Measurements from ENCODE around the gene SAT1.

The SAT1 gene

DNA sequence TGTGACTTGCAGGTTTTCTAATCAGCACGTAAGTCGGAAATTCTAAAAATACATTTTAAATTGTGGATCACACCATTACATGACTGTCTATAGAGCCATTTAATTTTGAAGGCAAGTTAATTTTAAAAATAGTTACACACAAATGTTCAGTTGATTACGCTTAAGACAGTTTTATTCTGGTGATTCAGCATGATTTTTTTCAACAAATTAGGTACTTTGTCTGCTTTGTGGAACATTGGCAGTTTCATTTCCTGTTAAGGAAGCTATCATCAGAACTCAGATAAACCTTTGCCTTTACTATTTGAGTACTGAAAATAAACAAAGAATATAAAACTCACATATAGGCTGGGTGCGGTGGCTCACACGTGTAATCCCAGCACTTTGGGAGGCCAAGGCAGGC lies 19.5 kb downstream of the SAT1 start:
- in situ Hi-C loops (cut with HindIII; ENCODE audit: low sequenced_read_pairs): no loop called here
- TF ChIP-seq, protein P1, sequence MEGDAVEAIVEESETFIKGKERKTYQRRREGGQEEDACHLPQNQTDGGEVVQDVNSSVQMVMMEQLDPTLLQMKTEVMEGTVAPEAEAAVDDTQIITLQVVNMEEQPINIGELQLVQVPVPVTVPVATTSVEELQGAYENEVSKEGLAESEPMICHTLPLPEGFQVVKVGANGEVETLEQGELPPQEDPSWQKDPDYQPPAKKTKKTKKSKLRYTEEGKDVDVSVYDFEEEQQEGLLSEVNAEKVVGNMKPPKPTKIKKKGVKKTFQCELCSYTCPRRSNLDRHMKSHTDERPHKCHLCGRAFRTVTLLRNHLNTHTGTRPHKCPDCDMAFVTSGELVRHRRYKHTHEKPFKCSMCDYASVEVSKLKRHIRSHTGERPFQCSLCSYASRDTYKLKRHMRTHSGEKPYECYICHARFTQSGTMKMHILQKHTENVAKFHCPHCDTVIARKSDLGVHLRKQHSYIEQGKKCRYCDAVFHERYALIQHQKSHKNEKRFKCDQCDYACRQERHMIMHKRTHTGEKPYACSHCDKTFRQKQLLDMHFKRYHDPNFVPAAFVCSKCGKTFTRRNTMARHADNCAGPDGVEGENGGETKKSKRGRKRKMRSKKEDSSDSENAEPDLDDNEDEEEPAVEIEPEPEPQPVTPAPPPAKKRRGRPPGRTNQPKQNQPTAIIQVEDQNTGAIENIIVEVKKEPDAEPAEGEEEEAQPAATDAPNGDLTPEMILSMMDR (IDR thresholded peaks at IDR 0.05; ENCODE audit: low read depth, low read length, missing control alignments): no peak
- no peak for DNase-seq (ENCODE audit: low read depth)

GRCh38 chrX:23803931-23804381 lies 21.0 kb downstream of the SAT1 start:
- TF ChIP-seq, protein P1 (IDR thresholded peaks at IDR 0.05; ENCODE audit: low read depth, low read length, missing control alignments): no peak
- in situ Hi-C loops (cut with HindIII; ENCODE audit: low sequenced_read_pairs): no loop called here
- DNase-seq (ENCODE audit: low read depth): no peak

More for the DNA sequence above, 19.5 kb downstream of the SAT1 start:
- H3K4me3 ChIP-seq (ENCODE audit: low read depth, low read length): no peak overlapping the region

DNA sequence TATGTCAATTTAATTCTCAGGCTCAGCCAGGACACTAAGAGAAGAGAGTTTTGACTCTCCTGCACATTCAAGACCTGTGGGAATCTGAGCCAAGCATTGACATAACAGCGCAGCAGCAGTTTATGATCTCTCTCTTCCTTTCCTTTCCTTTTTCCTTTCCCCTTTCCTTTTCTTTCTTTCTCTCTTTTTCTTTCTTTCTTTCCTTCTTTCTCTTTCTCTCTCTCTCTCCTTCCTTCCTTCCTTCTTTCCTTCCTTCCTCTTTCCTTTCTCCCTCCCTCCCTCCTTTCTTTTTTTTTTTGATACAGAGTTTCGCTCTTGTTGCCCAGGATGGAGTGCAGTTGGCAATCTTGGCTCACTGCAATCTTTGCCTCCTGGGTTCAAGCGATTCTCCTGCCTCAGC lies 21.6 kb downstream of the SAT1 start:
- in situ Hi-C loops (cut with HindIII; ENCODE audit: low sequenced_read_pairs): no loop called here
- DNase-seq (ENCODE audit: low read depth): no peak
- no peak overlapping the region for H3K4me3 ChIP-seq (ENCODE audit: low read depth, low read length)
- TF ChIP-seq, protein P1 (IDR thresholded peaks at IDR 0.05; ENCODE audit: low read depth, low read length, missing control alignments): no peak

More at GRCh38 chrX:23803931-23804381, 21.0 kb downstream of the SAT1 start:
- no peak overlapping the region for H3K4me3 ChIP-seq (ENCODE audit: low read depth, low read length)

DNA sequence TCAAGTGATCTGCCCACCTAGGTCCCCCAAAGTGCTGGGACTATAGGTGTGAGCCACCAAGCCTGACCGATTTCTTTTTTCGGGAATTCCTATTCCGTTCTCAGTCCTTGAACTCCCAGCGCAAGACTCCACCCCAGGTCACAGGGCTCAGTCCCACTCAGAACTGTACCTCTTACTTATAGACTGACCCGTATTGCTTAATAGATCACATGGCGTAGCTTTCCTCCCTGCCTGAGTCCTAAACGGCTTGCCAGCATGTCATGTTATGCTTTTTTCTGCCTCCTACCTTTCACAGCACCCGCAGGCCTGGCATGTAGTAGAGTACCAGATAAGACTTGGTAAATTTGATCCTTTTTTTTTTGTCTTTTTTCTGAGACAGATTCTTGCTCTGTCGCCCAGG lies 22.4 kb downstream of the SAT1 start:
- in situ Hi-C loops (cut with HindIII; ENCODE audit: low sequenced_read_pairs): no loop called here
- DNase-seq (ENCODE audit: low read depth): no peak
- TF ChIP-seq, protein P1 (IDR thresholded peaks at IDR 0.05; ENCODE audit: low read depth, low read length, missing control alignments): no peak
- no peak overlapping the region for H3K4me3 ChIP-seq (ENCODE audit: low read depth, low read length)

DNA sequence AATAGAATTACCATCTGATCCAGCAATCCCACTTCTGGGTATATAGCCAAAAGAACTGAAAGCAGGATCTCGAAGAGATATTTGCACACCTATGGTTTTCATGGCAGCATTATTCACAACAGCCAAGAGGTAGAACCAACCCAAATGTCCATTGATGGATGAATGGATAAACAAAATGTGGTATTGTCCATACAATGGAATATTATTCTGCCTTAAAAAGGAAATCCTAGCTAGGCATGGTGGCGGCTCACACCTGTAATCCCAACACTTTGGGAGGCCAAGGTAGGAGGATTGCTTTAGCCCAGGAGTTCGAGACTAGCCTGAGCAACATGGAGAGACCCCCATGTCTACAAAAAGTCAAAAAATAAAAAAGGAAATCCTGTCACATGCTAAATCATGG lies 27.3 kb downstream of the SAT1 start:
- in situ Hi-C loops (cut with HindIII; ENCODE audit: low sequenced_read_pairs): no loop called here
- TF ChIP-seq, protein P1 (IDR thresholded peaks at IDR 0.05; ENCODE audit: low read depth, low read length, missing control alignments): no peak
- no peak overlapping the region for H3K4me3 ChIP-seq (ENCODE audit: low read depth, low read length)
- no peak for DNase-seq (ENCODE audit: low read depth)

DNA sequence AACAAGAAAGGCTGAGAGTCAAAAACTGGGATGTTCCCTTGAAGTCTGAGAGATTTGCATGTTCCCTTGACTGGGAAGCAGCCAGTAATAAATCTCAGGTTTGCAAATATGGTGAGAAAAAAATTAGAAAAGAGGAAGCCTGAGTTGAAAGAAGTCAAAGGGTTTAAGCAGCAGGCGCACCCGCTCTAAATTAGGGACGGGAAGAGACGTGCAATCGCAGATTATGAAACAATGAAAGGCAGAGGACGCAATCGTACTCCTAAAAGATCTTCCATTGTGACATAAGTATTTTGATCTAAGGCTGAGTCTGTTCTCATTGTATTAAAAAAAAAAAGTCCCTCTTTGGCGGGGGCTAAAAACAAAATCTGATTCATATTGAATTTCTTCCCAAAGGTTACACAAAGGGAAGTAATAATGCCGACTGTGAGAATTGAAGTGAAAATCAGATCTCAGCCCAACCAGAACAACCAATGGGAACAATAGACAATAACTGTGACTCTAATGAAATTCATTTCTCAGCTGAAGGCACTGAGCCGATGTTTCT lies 28.2 kb downstream of the SAT1 start:
- in situ Hi-C loops (cut with HindIII; ENCODE audit: low sequenced_read_pairs): no loop called here
- TF ChIP-seq, protein P1 (IDR thresholded peaks at IDR 0.05; ENCODE audit: low read depth, low read length, missing control alignments): no peak
- no peak overlapping the region for H3K4me3 ChIP-seq (ENCODE audit: low read depth, low read length)
- no peak for DNase-seq (ENCODE audit: low read depth)

Measured in astrocyte of the cerebellum (primary cell).